SK-N-SH (cell line): ENCODE data around the gene CREB5. TPM values are rescaled to one million over a fixed set of nuclear protein-coding genes. Genes with fewer than 3 reads are reported as not detected.

Source experiments
- CTCF ChIA-PET: fragments of 300-600, 350-600 bp; formaldehyde crosslinking; extraction: SDS; loops from one replicate; lab custom pipeline; 2021; lab: Yijun Ruan, JAX
- POLR2A ChIA-PET: fragments of 350-600 bp; sonication (Branson Sonifier 250); formaldehyde crosslinking; extraction: SDS; loops from one replicate; lab custom pipeline; 2020; ENCODE audit warnings: antibody characterized with exemption, inconsistent platforms; lab: Yijun Ruan, JAX
- DNase-seq: peaks from one replicate; pipeline ENCODE4 v3.0.0; 2012
- H2AFZ ChIP-seq: fragments of 200-600 bp; sonication (generic); 2 replicates; pipeline ENCODE4 v1.8.1; 2016; ENCODE audit warnings: antibody characterized with exemption, mild to moderate bottlenecking, low read depth
- H3F3A ChIP-seq: fragments of 200-600 bp; sonication (generic); replicated peaks from 2 replicates; pipeline ENCODE3; 2016; ENCODE audit warnings: antibody characterized with exemption, mild to moderate bottlenecking; ENCODE audit not compliant: insufficient read depth
- H3K27ac ChIP-seq, 2 experiments: fragments of 200-500 bp in 1 of 2; fragments of 200-600 bp in 1 of 2; sonication (Bioruptor generic) in 1 of 2; sonication (generic), shearing (Covaris generic) in 1 of 2; 2 replicates each; pipeline versions ENCODE4 v1.5.1 to v1.6.1; 2014 to 2016; ENCODE audit warnings: low read depth in 2 of 2, inconsistent platforms in 1 of 2, low read length in 1 of 2, mild to moderate bottlenecking in 1 of 2, mixed read lengths in 1 of 2
- H3K27me3 ChIP-seq: fragments of 200-600 bp; sonication (generic), shearing (Covaris generic); 2 replicates; pipeline ENCODE4 v1.6.1; 2016; ENCODE audit warnings: mixed run types; ENCODE audit not compliant: insufficient read depth
- H3K36me3 ChIP-seq, 2 experiments: fragments of 200-500 bp in 1 of 2; fragments of 200-600 bp in 1 of 2; sonication (Bioruptor generic) in 1 of 2; sonication (generic) in 1 of 2; replicated peaks in 1 of 2; 2 replicates each; pipeline versions ENCODE3 to v1.5.1; 2014 to 2016; ENCODE audit warnings: low read length in 1 of 2, mild to moderate bottlenecking in 1 of 2; ENCODE audit not compliant: insufficient read depth in 2 of 2, control insufficient read depth in 1 of 2
- H3K4me1 ChIP-seq, 2 experiments: fragments of 200-500 bp in 1 of 2; fragments of 200-600 bp in 1 of 2; sonication (Bioruptor generic) in 1 of 2; sonication (generic), shearing (Covaris generic) in 1 of 2; 2 replicates each; pipeline versions ENCODE4 v1.5.1 to v1.6.1; 2014 to 2016; ENCODE audit warnings: low read depth in 1 of 2, low read length in 1 of 2, mixed run types in 1 of 2; ENCODE audit not compliant: insufficient read depth in 2 of 2, control insufficient read depth in 1 of 2
- H3K4me2 ChIP-seq: fragments of 200-600 bp; sonication (generic), shearing (Covaris generic); 2 replicates; pipeline ENCODE4 v1.6.1; 2017; ENCODE audit warnings: mixed run types
- H3K4me3 ChIP-seq, 2 experiments: fragments of 200-500 bp in 1 of 2; fragments of 200-600 bp in 1 of 2; sonication (Bioruptor generic) in 1 of 2; sonication (generic), shearing (Covaris generic) in 1 of 2; 2 replicates each; pipeline versions ENCODE4 v1.5.1 to v1.8.1; 2014 to 2016; ENCODE audit warnings: low read depth in 2 of 2, inconsistent platforms in 1 of 2, low read length in 1 of 2, mild to moderate bottlenecking in 1 of 2, mixed read lengths in 1 of 2, moderate library complexity in 1 of 2
- H3K79me2 ChIP-seq: fragments of 200-600 bp; sonication (generic); 2 replicates; pipeline ENCODE4 v1.8.1; 2017; ENCODE audit warnings: mild to moderate bottlenecking; ENCODE audit not compliant: insufficient read depth
- H3K9ac ChIP-seq: fragments of 200-600 bp; sonication (generic); 2 replicates; pipeline ENCODE4 v1.6.1; 2017; ENCODE audit warnings: mixed run types
- H3K9me2 ChIP-seq: fragments of 200-600 bp; sonication (generic); 2 replicates; pipeline ENCODE4 v1.6.1; 2017; ENCODE audit warnings: mixed run types
- H3K9me3 ChIP-seq: fragments of 200-600 bp; sonication (generic); 2 replicates; pipeline ENCODE4 v1.6.1; 2017; ENCODE audit warnings: mixed run types, mild to moderate bottlenecking, moderate library complexity
- H4K20me1 ChIP-seq: fragments of 200-600 bp; sonication (generic); 2 replicates; pipeline ENCODE4 v1.6.1; 2017; ENCODE audit warnings: mild to moderate bottlenecking, mixed run types; ENCODE audit not compliant: insufficient read depth
- CHD2 ChIP-seq: fragments of 150-350 bp; IDR thresholded peaks from 2 replicates; pipeline ENCODE4 v1.6.1; 2018; ENCODE audit warnings: low read length; ENCODE audit not compliant: partially characterized antibody
- ELF1 ChIP-seq: IDR thresholded peaks from 2 replicates; pipeline ENCODE4 v1.4.0; 2012
- EZH2phosphoT487 ChIP-seq: fragments of 200-600 bp; sonication (generic); IDR thresholded peaks from 2 replicates; pipeline ENCODE4 v1.6.1; 2017; ENCODE audit warnings: low read depth, mixed run types, mild to moderate bottlenecking, antibody characterized with exemption, moderate library complexity, borderline replicate concordance
- FOSL2 ChIP-seq: IDR thresholded peaks from 2 replicates; pipeline ENCODE4 v1.4.0; 2012; ENCODE audit warnings: low read depth, mild to moderate bottlenecking, moderate library complexity, borderline replicate concordance
- FOXJ3 ChIP-seq: sonication (generic); formaldehyde crosslinking; IDR thresholded peaks from 2 replicates; pipeline ENCODE4 v1.5.1; 2020; ENCODE audit warnings: mild to moderate bottlenecking, missing genetic modification reagents
- GATA2 ChIP-seq: sonication (generic); formaldehyde crosslinking; IDR thresholded peaks from 2 replicates; pipeline ENCODE4 v1.5.0; 2020; ENCODE audit warnings: mild to moderate bottlenecking, missing genetic modification reagents
- MEF2A ChIP-seq: IDR thresholded peaks from 2 replicates; pipeline ENCODE4 v1.4.0; 2012; ENCODE audit warnings: low read depth, borderline replicate concordance
- NFIC ChIP-seq: IDR thresholded peaks from 2 replicates; pipeline ENCODE4 v1.4.0; 2012; ENCODE audit warnings: borderline replicate concordance
- NRF1 ChIP-seq: IDR thresholded peaks from 2 replicates; pipeline ENCODE4 v1.6.1; 2012; ENCODE audit warnings: low read depth, mild to moderate bottlenecking, low read length
- RAD21 ChIP-seq: IDR thresholded peaks from 2 replicates; pipeline ENCODE4 v1.6.1; 2012; ENCODE audit warnings: mild to moderate bottlenecking, low read length
- RCOR1 ChIP-seq: fragments of 150-350 bp; IDR thresholded peaks from 2 replicates; pipeline ENCODE4 v1.6.1; 2017; ENCODE audit warnings: antibody characterized with exemption, low read length
- SMC3 ChIP-seq: IDR thresholded peaks from 2 replicates; pipeline ENCODE4 v1.6.1; 2012; ENCODE audit warnings: low read depth, low read length, improper control_type of control experiment
- TAF1 ChIP-seq: IDR thresholded peaks from 2 replicates; pipeline ENCODE4 v1.6.1; 2012; ENCODE audit warnings: low read depth, mild to moderate bottlenecking, low read length, moderate library complexity, borderline replicate concordance
- TCF12 ChIP-seq: IDR thresholded peaks from 2 replicates; pipeline ENCODE4 v1.4.0; 2012
- TEAD4 ChIP-seq: IDR thresholded peaks from 2 replicates; pipeline ENCODE4 v1.4.0; 2012; ENCODE audit warnings: mild to moderate bottlenecking, borderline replicate concordance; ENCODE audit not compliant: insufficient read depth
- WGBS: methylation state at CpG from one replicate; pipeline ENCODE4 v1.1.6; 2017; ENCODE audit warnings: low lambda C conversion rate; 5-methylcytosine and 5-hydroxymethylcytosine counted together
- polyA plus RNA-seq, 3 experiments: library from polyadenylated mRNA; depleted of rRNA; stranded (reverse); fragments of >200 nt; gene quantifications; 2 replicates each; pipeline ENCODE4 v1.2.3, GENCODE V29; 2012
- TF ChIP-seq, protein P1 (sequence below): fragments of 150-350 bp; IDR thresholded peaks from 2 replicates; pipeline ENCODE4 v1.6.1; 2016; ENCODE audit warnings: mild to moderate bottlenecking, low read depth, low read length
- TF ChIP-seq, protein P2 (sequence below): IDR thresholded peaks from 2 replicates; pipeline ENCODE4 v1.4.0; 2012; ENCODE audit warnings: low read depth
- TF ChIP-seq, protein P3 (sequence below): IDR thresholded peaks from 2 replicates; pipeline ENCODE4 v1.4.0; 2012; ENCODE audit warnings: low read depth, borderline replicate concordance
- TF ChIP-seq, protein P4 (sequence below): fragments of 200-600 bp; sonication (generic); IDR thresholded peaks from 2 replicates; pipeline ENCODE4 v1.6.1; 2017; ENCODE audit warnings: antibody characterized with exemption, mild to moderate bottlenecking, moderate library complexity

CREB5 gene
- polyA plus RNA-seq, 1 of the 3 experiments (the other 2 are of a cell fraction), result 19.3 TPM

DNA sequence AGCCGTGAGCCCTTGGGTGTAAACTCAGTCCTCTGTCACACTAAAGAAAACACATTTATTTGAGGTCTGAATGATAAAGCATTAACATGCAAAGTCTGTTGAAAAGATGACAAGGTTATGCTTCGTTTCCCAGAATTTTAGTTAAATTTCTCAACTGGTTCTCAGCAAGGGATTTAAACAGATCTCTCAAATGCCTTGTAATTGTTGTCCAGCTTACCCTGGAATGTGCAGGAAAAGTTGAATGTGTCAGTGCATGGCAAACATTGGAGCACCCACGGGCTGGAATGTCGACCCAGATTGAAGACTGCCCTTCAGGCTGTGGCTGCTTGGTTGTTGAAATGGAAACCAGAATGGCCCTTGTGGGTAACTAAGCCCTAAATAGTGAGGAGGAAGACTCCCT, 354.0 kb downstream of the CREB5 start:
- no peak overlapping the region for H3K4me2 ChIP-seq
- H3K36me3 ChIP-seq, result no peaks in the 10 kb centered on the region
- no peak for DNase-seq
- no peak overlapping the region for H3K9ac ChIP-seq
- 75% methylated on average over 4 of the region's 4 CpGs for WGBS
- H3K4me3 ChIP-seq, result no peak overlapping the region
- no peaks in the 10 kb centered on the region for H4K20me1 ChIP-seq
- H3K9me2 ChIP-seq, result no peaks in the 10 kb centered on the region
- H3K79me2 ChIP-seq, result no peaks in the 10 kb centered on the region
- CTCF ChIA-PET, result no interaction called here
- H3F3A ChIP-seq, result no peaks in the 10 kb centered on the region
- H3K4me1 ChIP-seq, result no peaks in the 10 kb centered on the region
- H3K27me3 ChIP-seq, result no peaks in the 10 kb centered on the region
- H2AFZ ChIP-seq, result no peak overlapping the region
- TF ChIP-seq TCF12, result no peak
- TF ChIP-seq FOXJ3 (CRISPR knock-in tag), result no peak
- TF ChIP-seq TAF1, result no peak
- TF ChIP-seq FOSL2, result no peak
- no peak for TF ChIP-seq RCOR1
- no peak for TF ChIP-seq MEF2A
- no peak for TF ChIP-seq NFIC
- TF ChIP-seq, protein P1, sequence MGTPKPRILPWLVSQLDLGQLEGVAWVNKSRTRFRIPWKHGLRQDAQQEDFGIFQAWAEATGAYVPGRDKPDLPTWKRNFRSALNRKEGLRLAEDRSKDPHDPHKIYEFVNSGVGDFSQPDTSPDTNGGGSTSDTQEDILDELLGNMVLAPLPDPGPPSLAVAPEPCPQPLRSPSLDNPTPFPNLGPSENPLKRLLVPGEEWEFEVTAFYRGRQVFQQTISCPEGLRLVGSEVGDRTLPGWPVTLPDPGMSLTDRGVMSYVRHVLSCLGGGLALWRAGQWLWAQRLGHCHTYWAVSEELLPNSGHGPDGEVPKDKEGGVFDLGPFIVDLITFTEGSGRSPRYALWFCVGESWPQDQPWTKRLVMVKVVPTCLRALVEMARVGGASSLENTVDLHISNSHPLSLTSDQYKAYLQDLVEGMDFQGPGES, result no peak
- TF ChIP-seq, protein P2, sequence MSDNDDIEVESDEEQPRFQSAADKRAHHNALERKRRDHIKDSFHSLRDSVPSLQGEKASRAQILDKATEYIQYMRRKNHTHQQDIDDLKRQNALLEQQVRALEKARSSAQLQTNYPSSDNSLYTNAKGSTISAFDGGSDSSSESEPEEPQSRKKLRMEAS, result no peak
- TF ChIP-seq CHD2, result no peak
- TF ChIP-seq RAD21, result no peak
- no peak for TF ChIP-seq GATA2 (CRISPR knock-in tag)
- no peak for TF ChIP-seq ELF1
- no peak for TF ChIP-seq EZH2phosphoT487
- no peak for TF ChIP-seq SMC3
- TF ChIP-seq, protein P3, sequence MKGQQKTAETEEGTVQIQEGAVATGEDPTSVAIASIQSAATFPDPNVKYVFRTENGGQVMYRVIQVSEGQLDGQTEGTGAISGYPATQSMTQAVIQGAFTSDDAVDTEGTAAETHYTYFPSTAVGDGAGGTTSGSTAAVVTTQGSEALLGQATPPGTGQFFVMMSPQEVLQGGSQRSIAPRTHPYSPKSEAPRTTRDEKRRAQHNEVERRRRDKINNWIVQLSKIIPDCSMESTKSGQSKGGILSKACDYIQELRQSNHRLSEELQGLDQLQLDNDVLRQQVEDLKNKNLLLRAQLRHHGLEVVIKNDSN, result no peak
- TF ChIP-seq, protein P4, sequence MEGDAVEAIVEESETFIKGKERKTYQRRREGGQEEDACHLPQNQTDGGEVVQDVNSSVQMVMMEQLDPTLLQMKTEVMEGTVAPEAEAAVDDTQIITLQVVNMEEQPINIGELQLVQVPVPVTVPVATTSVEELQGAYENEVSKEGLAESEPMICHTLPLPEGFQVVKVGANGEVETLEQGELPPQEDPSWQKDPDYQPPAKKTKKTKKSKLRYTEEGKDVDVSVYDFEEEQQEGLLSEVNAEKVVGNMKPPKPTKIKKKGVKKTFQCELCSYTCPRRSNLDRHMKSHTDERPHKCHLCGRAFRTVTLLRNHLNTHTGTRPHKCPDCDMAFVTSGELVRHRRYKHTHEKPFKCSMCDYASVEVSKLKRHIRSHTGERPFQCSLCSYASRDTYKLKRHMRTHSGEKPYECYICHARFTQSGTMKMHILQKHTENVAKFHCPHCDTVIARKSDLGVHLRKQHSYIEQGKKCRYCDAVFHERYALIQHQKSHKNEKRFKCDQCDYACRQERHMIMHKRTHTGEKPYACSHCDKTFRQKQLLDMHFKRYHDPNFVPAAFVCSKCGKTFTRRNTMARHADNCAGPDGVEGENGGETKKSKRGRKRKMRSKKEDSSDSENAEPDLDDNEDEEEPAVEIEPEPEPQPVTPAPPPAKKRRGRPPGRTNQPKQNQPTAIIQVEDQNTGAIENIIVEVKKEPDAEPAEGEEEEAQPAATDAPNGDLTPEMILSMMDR, result no peak
- TF ChIP-seq NRF1, result no peak
- no peak for TF ChIP-seq TEAD4
- POLR2A ChIA-PET, result no interaction called here
- no peak overlapping the region for H3K27ac ChIP-seq
- no peaks in the 10 kb centered on the region for H3K9me3 ChIP-seq
